HEK293 (cell line): ENCODE data around the gene NDRG4.

Experiments used
- CTCF ChIA-PET: fragments of 350-600 bp; formaldehyde crosslinking; extraction: SDS; loops from one replicate; lab custom pipeline; 2021; ENCODE audit warnings: antibody characterized with exemption; lab: Yijun Ruan, JAX
- POLR2A ChIA-PET: fragments of 300-600 bp; formaldehyde crosslinking; extraction: SDS; loops from one replicate; lab custom pipeline; 2020; ENCODE audit warnings: antibody characterized with exemption, inconsistent platforms; lab: Yijun Ruan, JAX
- H3K27ac ChIP-seq: fragments of 200-500 bp; sonication (Bioruptor generic); 2 replicates; pipeline ENCODE4 v1.5.1; 2014; ENCODE audit warnings: low read depth, low read length, control low read depth, inconsistent platforms; ENCODE audit errors: extremely low read depth
- H3K36me3 ChIP-seq, 2 experiments: fragments of 200-500 bp in 1 of 2; sonication (Bioruptor generic) in 1 of 2; 1 replicate in 1 of 2; 2 replicates in 1 of 2; pipeline ENCODE4 v1.5.1; 2014 to 2017; ENCODE audit warnings: inconsistent platforms in 2 of 2, low read length in 2 of 2; ENCODE audit not compliant: control insufficient read depth in 2 of 2, insufficient read depth in 1 of 2
- H3K4me1 ChIP-seq: fragments of 200-500 bp; sonication (Bioruptor generic); 2 replicates; pipeline ENCODE4 v1.5.1; 2014; ENCODE audit warnings: mild to moderate bottlenecking, low read length, inconsistent platforms; ENCODE audit not compliant: control insufficient read depth, insufficient read depth
- H3K4me3 ChIP-seq: 2 replicates; pipeline ENCODE4 v1.5.1; 2011; ENCODE audit warnings: low read depth, mild to moderate bottlenecking, control low read depth, low read length, moderate library complexity
- H3K9me3 ChIP-seq: fragments of 200-500 bp; sonication (Bioruptor generic); 2 replicates; pipeline ENCODE4 v1.5.1; 2014; ENCODE audit warnings: low read depth, low read length, inconsistent platforms; ENCODE audit not compliant: control insufficient read depth, insufficient read depth
- BCL6B ChIP-seq: fragments of 450-650 bp; formaldehyde crosslinking; IDR thresholded peaks from 2 replicates; pipeline ENCODE4 v1.5.1; 2017; ENCODE audit warnings: missing biosample characterization, missing genetic modification characterization
- GLIS2 ChIP-seq: fragments of 450-650 bp; formaldehyde crosslinking; IDR thresholded peaks from 2 replicates; pipeline ENCODE4 v1.5.1; 2016; ENCODE audit warnings: missing biosample characterization, missing genetic modification characterization
- HOXC10 ChIP-seq: sonication (generic); formaldehyde crosslinking; IDR thresholded peaks from 2 replicates; pipeline ENCODE4 v1.8.1; 2023; ENCODE audit warnings: mild to moderate bottlenecking, missing genetic modification reagents
- OVOL3 ChIP-seq: fragments of 450-650 bp; formaldehyde crosslinking; IDR thresholded peaks from 2 replicates; pipeline ENCODE4 v1.5.1; 2016; ENCODE audit warnings: missing biosample characterization, missing genetic modification characterization
- PATZ1 ChIP-seq: fragments of 450-650 bp; formaldehyde crosslinking; IDR thresholded peaks from 2 replicates; pipeline ENCODE4 v1.5.1; 2016; ENCODE audit warnings: missing biosample characterization, missing genetic modification characterization
- SALL2 ChIP-seq: fragments of 450-650 bp; formaldehyde crosslinking; IDR thresholded peaks from 2 replicates; pipeline ENCODE4 v1.5.0; 2017; ENCODE audit warnings: missing biosample characterization, mild to moderate bottlenecking, missing genetic modification characterization, borderline replicate concordance
- SP3 ChIP-seq: fragments of 450-650 bp; formaldehyde crosslinking; IDR thresholded peaks from 2 replicates; pipeline ENCODE4 v1.5.1; 2016; ENCODE audit warnings: missing biosample characterization, missing genetic modification characterization
- ZFP3 ChIP-seq: fragments of 450-650 bp; formaldehyde crosslinking; IDR thresholded peaks from 2 replicates; pipeline ENCODE4 v1.5.1; 2016; ENCODE audit warnings: low read depth, missing biosample characterization, missing genetic modification characterization
- ZNF112 ChIP-seq: fragments of 450-650 bp; formaldehyde crosslinking; IDR thresholded peaks from 2 replicates; pipeline ENCODE4 v1.5.0; 2017; ENCODE audit warnings: missing biosample characterization, missing genetic modification characterization
- ZNF169 ChIP-seq: fragments of 450-650 bp; formaldehyde crosslinking; IDR thresholded peaks from 2 replicates; pipeline ENCODE4 v1.5.1; 2016; ENCODE audit warnings: missing biosample characterization, missing genetic modification characterization
- ZNF214 ChIP-seq: fragments of 450-650 bp; formaldehyde crosslinking; IDR thresholded peaks from 2 replicates; pipeline ENCODE4 v1.5.1; 2017; ENCODE audit warnings: missing biosample characterization, mild to moderate bottlenecking, missing genetic modification characterization, borderline replicate concordance
- ZNF404 ChIP-seq: fragments of 450-650 bp; formaldehyde crosslinking; IDR thresholded peaks from 2 replicates; pipeline ENCODE4 v1.5.1; 2017; ENCODE audit warnings: missing biosample characterization, missing genetic modification characterization
- ZNF544 ChIP-seq: fragments of 450-650 bp; formaldehyde crosslinking; IDR thresholded peaks from 2 replicates; pipeline ENCODE4 v1.5.0; 2017; ENCODE audit warnings: missing biosample characterization, missing genetic modification characterization
- ZNF645 ChIP-seq: fragments of 450-650 bp; formaldehyde crosslinking; IDR thresholded peaks from 2 replicates; pipeline ENCODE4; 2016; ENCODE audit warnings: missing biosample characterization, missing genetic modification characterization
- ZNF704 ChIP-seq: fragments of 450-650 bp; formaldehyde crosslinking; IDR thresholded peaks from 2 replicates; pipeline ENCODE4 v1.5.1; 2016; ENCODE audit warnings: missing biosample characterization, missing genetic modification characterization
- ZNF776 ChIP-seq: fragments of 450-650 bp; formaldehyde crosslinking; IDR thresholded peaks from 2 replicates; pipeline ENCODE4 v1.5.0; 2017; ENCODE audit warnings: missing biosample characterization, missing genetic modification characterization, borderline replicate concordance
- ZNF791 ChIP-seq: fragments of 450-650 bp; formaldehyde crosslinking; IDR thresholded peaks from 2 replicates; pipeline ENCODE4 v1.5.1; 2016; ENCODE audit warnings: missing biosample characterization, missing genetic modification characterization
- TF ChIP-seq, protein P1 (sequence below): fragments of 450-650 bp; formaldehyde crosslinking; IDR thresholded peaks from 2 replicates; pipeline ENCODE4 v1.5.1; 2016; ENCODE audit warnings: missing biosample characterization, missing genetic modification characterization
- TF ChIP-seq, protein P2 (sequence below): fragments of 450-650 bp; IDR thresholded peaks from 2 replicates; pipeline ENCODE4 v1.5.1; 2018; ENCODE audit warnings: missing biosample characterization, missing genetic modification characterization
- TF ChIP-seq, protein P3 (sequence below): fragments of 450-650 bp; formaldehyde crosslinking; IDR thresholded peaks from 2 replicates; pipeline ENCODE4 v1.5.1; 2017; ENCODE audit warnings: missing biosample characterization, mild to moderate bottlenecking, missing genetic modification characterization, moderate library complexity

Gene NDRG4

DNA sequence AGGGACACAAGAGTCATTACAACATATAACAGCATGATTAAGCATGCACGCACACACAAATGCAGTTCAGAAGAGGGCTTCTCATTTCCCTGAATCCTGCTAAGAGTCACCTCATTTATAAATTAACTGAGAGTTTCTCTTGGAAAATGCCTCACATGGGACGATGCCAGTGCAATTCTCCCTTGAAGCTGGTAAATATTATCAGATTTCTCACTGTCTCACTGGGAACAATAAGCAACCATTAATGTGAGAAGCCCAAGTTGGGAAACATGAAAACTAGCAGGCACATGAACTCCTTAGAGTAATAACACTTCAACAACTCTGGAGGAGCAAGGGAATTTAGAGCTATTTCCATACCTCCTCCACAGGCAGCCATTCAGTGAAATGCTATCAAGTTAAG, 41.8 kb downstream of the NDRG4 start:
- Histone ChIP-seq H3K36me3 (peaks cover 81 to 98% of the 10 kb centered on the region in 2 experiments), H3K4me3 (no peak overlapping the region), H3K4me1 (no peaks in the 10 kb centered on the region), H3K27ac (no peak overlapping the region), H3K9me3 (no peaks in the 10 kb centered on the region)
- no peak for TF ChIP-seq SP3
- no peak for TF ChIP-seq ZNF169 (tag by site-specific recombination)
- TF ChIP-seq, protein P1, sequence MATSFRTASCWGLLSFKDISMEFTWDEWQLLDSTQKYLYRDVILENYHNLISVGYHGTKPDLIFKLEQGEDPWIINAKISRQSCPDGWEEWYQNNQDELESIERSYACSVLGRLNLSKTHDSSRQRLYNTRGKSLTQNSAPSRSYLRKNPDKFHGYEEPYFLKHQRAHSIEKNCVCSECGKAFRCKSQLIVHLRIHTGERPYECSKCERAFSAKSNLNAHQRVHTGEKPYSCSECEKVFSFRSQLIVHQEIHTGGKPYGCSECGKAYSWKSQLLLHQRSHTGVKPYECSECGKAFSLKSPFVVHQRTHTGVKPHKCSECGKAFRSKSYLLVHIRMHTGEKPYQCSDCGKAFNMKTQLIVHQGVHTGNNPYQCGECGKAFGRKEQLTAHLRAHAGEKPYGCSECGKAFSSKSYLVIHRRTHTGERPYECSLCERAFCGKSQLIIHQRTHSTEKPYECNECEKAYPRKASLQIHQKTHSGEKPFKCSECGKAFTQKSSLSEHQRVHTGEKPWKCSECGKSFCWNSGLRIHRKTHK (tag by site-specific recombination), result no peak
- no peak for TF ChIP-seq ZNF112
- no peak for TF ChIP-seq GLIS2 (tag by site-specific recombination)
- TF ChIP-seq ZNF704 (tag by site-specific recombination), result no peak
- TF ChIP-seq ZNF404 (tag by site-specific recombination), result no peak
- TF ChIP-seq, protein P2, sequence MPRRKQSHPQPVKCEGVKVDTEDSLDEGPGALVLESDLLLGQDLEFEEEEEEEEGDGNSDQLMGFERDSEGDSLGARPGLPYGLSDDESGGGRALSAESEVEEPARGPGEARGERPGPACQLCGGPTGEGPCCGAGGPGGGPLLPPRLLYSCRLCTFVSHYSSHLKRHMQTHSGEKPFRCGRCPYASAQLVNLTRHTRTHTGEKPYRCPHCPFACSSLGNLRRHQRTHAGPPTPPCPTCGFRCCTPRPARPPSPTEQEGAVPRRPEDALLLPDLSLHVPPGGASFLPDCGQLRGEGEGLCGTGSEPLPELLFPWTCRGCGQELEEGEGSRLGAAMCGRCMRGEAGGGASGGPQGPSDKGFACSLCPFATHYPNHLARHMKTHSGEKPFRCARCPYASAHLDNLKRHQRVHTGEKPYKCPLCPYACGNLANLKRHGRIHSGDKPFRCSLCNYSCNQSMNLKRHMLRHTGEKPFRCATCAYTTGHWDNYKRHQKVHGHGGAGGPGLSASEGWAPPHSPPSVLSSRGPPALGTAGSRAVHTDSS (tag by site-specific recombination), result no peak
- TF ChIP-seq ZNF544 (tag by site-specific recombination), result no peak
- no peak for TF ChIP-seq PATZ1
- TF ChIP-seq SALL2 (tag by site-specific recombination), result no peak
- no peak for TF ChIP-seq BCL6B
- TF ChIP-seq ZNF214 (tag by site-specific recombination), result no peak
- no peak for TF ChIP-seq HOXC10 (CRISPR knock-in tag)
- CTCF ChIA-PET, result interaction anchor here (0.6 kb wide), 1 partner anchor 31 kb away, joined by 4 read pairs; no protein-coding TSS in a partner anchor
- POLR2A ChIA-PET, result no interaction called here

DNA sequence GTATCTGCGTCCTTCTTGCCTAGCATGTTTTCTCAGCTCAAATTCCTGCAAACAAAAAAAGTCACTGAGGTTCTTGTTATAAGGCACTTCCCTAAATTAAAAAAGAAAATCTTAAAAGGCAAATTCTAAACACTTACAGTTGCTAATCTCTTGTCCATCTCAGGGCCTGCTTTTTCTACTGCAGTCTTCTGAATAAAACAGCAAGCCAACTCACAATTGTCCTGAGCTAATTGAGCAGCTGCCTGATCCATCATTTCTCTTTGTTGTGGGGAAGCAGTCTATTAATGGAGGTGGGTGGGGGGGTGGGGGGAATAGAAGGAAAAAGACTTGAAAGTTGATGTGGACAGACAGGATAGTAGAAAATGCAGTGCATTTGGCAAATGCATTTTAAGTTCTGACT, 42.3 kb downstream of the NDRG4 start:
- CTCF ChIA-PET, result interaction anchor here (0.6 kb wide), 1 partner anchor 10 kb away, joined by 3 read pairs; no protein-coding TSS in a partner anchor
- Histone ChIP-seq H3K4me3 (no peak overlapping the region), H3K27ac (no peak overlapping the region), H3K4me1 (no peaks in the 10 kb centered on the region), H3K9me3 (no peaks in the 10 kb centered on the region), H3K36me3 (peaks cover 81 to 98% of the 10 kb centered on the region in 2 experiments)
- POLR2A ChIA-PET, result no interaction called here
- TF ChIP-seq ZNF776 (tag by site-specific recombination) (no peak), ZFP3 (tag by site-specific recombination) (no peak), OVOL3 (tag by site-specific recombination) (no peak), ZNF645 (tag by site-specific recombination) (no peak), ZNF791 (no peak)
- TF ChIP-seq, protein P3, sequence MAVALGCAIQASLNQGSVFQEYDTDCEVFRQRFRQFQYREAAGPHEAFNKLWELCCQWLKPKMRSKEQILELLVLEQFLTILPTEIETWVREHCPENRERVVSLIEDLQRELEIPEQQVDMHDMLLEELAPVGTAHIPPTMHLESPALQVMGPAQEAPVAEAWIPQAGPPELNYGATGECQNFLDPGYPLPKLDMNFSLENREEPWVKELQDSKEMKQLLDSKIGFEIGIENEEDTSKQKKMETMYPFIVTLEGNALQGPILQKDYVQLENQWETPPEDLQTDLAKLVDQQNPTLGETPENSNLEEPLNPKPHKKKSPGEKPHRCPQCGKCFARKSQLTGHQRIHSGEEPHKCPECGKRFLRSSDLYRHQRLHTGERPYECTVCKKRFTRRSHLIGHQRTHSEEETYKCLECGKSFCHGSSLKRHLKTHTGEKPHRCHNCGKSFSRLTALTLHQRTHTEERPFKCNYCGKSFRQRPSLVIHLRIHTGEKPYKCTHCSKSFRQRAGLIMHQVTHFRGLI, result no peak
